HepG2 (cell line): ENCODE results near the gene HNRNPF. TPM values are rescaled to one million over a fixed set of nuclear protein-coding genes. Genes with fewer than 3 reads are reported as not detected.

Experiments
- EEA1 ChIP-seq: sonication (generic); formaldehyde crosslinking; IDR thresholded peaks from 2 replicates; pipeline ENCODE4 v1.5.1; 2020; ENCODE audit warnings: mild to moderate bottlenecking, missing genetic modification reagents, borderline replicate concordance
- FOXK1 ChIP-seq: sonication (generic); formaldehyde crosslinking; IDR thresholded peaks from 2 replicates; pipeline ENCODE4 v1.4.0; 2020; ENCODE audit warnings: low read depth, missing genetic modification reagents, borderline replicate concordance
- GPN1 ChIP-seq: sonication (generic); formaldehyde crosslinking; IDR thresholded peaks from 2 replicates; pipeline ENCODE4 v1.5.1; 2020; ENCODE audit warnings: missing genetic modification reagents, borderline replicate concordance
- KMT2A ChIP-seq: sonication (generic); formaldehyde crosslinking; IDR thresholded peaks from 2 replicates; pipeline ENCODE4 v1.4.0; 2020; ENCODE audit warnings: missing genetic modification reagents
- RNF2 ChIP-seq: fragments of 450-650 bp; conservative IDR thresholded peaks from 2 replicates; pipeline ENCODE4 v1.6.1; 2016; ENCODE audit warnings: low read depth
- TEAD2 ChIP-seq: sonication (generic); formaldehyde crosslinking; IDR thresholded peaks from 2 replicates; pipeline ENCODE4 v1.9.0; 2021; ENCODE audit warnings: missing genetic modification reagents
- TMF1 ChIP-seq: sonication (generic); formaldehyde crosslinking; IDR thresholded peaks from 2 replicates; pipeline ENCODE4 v1.8.1; 2022; ENCODE audit warnings: low read depth, missing genetic modification reagents
- ZFP36L1 ChIP-seq: sonication (generic); formaldehyde crosslinking; IDR thresholded peaks from 2 replicates; pipeline ENCODE4 v1.8.0; 2022; ENCODE audit warnings: mild to moderate bottlenecking, missing genetic modification reagents, moderate library complexity
- ZNF160 ChIP-seq: sonication (generic); formaldehyde crosslinking; IDR thresholded peaks from 2 replicates; pipeline ENCODE4 v1.8.0; 2022; ENCODE audit warnings: mild to moderate bottlenecking, inconsistent platforms, missing genetic modification reagents
- ZNF3 ChIP-seq: IDR thresholded peaks from 2 replicates; pipeline ENCODE4 v1.7.0; 2017; ENCODE audit warnings: inconsistent platforms
- ZNF678 ChIP-seq: sonication (generic); formaldehyde crosslinking; IDR thresholded peaks from 2 replicates; pipeline ENCODE4 v1.4.0; 2020; ENCODE audit warnings: mild to moderate bottlenecking, missing genetic modification reagents
- ZNF720 ChIP-seq: sonication (generic); formaldehyde crosslinking; IDR thresholded peaks from 2 replicates; pipeline ENCODE4 v1.4.0; 2020; ENCODE audit warnings: missing genetic modification reagents
- ZNF788 ChIP-seq: sonication (generic); formaldehyde crosslinking; IDR thresholded peaks from 2 replicates; pipeline ENCODE4 v1.5.0; 2020; ENCODE audit warnings: mild to moderate bottlenecking, missing genetic modification reagents, borderline replicate concordance
- polyA plus RNA-seq, 8 experiments: library from polyadenylated mRNA; depleted of rRNA in 3 of 8; stranded (reverse) in 7 of 8; unstranded in 1 of 8; fragments of >200 nt; fragmentation: Illumina TruSeq in 4 of 8; extraction: Trizol in 4 of 8; gene quantifications; 2 replicates each; pipeline versions ENCODE4 v1.2.1 to v1.2.3, GENCODE V29; 2011 to 2016; ENCODE audit warnings: low read depth in 4 of 8, missing spikeins in 1 of 8, mixed read lengths in 1 of 8; ENCODE audit not compliant: insufficient read depth in 1 of 8
- total RNA-seq, 5 experiments: library from RNA; depleted of rRNA; stranded (reverse); fragments of >200 nt; fragmentation: Illumina TruSeq; extraction: Trizol; gene quantifications; 2 replicates each; pipeline ENCODE4 v1.2.3, GENCODE V29; 2016; ENCODE audit warnings: low read depth in 1 of 5
- TF ChIP-seq, protein P1 (sequence below): sonication (generic); formaldehyde crosslinking; IDR thresholded peaks from 2 replicates; pipeline ENCODE4 v1.4.0; 2020; ENCODE audit warnings: low read depth, missing genetic modification reagents
- TF ChIP-seq, protein P2 (sequence below): sonication (generic); formaldehyde crosslinking; IDR thresholded peaks from 2 replicates; pipeline ENCODE4 v1.4.0; 2020; ENCODE audit warnings: mild to moderate bottlenecking, missing genetic modification reagents
- TF ChIP-seq, protein P3 (sequence below): sonication (generic); formaldehyde crosslinking; IDR thresholded peaks from 2 replicates; pipeline ENCODE4 v1.5.0; 2020; ENCODE audit warnings: missing genetic modification reagents, mild to moderate bottlenecking, borderline replicate concordance
- TF ChIP-seq, protein P4 (sequence below): sonication (generic); formaldehyde crosslinking; IDR thresholded peaks from 2 replicates; pipeline ENCODE4 v1.4.0; 2020; ENCODE audit warnings: mild to moderate bottlenecking, missing genetic modification reagents
- TF ChIP-seq, protein P5 (sequence below): sonication (generic); formaldehyde crosslinking; IDR thresholded peaks from 2 replicates; pipeline ENCODE4 v1.4.0; 2020; ENCODE audit warnings: mild to moderate bottlenecking, missing genetic modification reagents

The HNRNPF gene
- total and polyA plus RNA-seq, 2 of the 13 experiments (the other 11 are each of a cell fraction or from before 2014, with no cell fraction given) = 166 to 308 TPM

DNA sequence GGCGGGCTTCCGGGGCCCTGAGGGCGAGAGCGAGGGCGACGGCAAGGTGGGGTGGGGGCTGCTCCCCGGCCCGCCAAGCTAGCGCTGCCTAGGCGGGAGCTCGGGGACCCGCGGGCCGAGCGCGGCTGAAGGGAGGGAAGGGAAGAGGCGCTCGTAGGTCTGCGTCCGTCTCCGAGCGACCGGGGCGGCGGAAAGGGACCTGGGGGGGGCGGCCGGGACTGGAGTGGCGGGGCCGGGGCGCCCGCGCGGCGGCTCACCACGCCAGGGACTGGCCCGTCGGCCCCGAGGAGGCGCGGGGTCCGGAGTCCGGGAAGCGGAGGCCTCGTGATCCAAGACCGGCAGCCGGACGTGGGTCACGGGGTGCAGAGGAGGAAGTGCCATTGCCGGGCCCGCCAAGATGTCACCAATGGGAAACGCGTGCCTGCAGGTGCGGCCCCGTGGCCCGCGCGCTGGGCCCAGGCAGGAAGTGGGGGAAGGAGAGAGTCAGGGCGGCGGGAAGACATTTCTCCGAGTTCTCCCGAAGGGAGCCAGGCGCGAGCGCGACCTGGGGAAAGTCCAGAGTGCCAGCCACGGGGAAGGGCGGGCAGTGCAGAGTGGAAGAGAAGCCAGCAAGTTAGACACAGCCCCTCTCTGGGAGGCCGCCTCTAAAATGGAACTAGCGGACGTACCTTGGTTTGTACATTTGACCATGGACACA, 11.9 kb downstream of the HNRNPF start (continued):
- TF ChIP-seq, protein P1, sequence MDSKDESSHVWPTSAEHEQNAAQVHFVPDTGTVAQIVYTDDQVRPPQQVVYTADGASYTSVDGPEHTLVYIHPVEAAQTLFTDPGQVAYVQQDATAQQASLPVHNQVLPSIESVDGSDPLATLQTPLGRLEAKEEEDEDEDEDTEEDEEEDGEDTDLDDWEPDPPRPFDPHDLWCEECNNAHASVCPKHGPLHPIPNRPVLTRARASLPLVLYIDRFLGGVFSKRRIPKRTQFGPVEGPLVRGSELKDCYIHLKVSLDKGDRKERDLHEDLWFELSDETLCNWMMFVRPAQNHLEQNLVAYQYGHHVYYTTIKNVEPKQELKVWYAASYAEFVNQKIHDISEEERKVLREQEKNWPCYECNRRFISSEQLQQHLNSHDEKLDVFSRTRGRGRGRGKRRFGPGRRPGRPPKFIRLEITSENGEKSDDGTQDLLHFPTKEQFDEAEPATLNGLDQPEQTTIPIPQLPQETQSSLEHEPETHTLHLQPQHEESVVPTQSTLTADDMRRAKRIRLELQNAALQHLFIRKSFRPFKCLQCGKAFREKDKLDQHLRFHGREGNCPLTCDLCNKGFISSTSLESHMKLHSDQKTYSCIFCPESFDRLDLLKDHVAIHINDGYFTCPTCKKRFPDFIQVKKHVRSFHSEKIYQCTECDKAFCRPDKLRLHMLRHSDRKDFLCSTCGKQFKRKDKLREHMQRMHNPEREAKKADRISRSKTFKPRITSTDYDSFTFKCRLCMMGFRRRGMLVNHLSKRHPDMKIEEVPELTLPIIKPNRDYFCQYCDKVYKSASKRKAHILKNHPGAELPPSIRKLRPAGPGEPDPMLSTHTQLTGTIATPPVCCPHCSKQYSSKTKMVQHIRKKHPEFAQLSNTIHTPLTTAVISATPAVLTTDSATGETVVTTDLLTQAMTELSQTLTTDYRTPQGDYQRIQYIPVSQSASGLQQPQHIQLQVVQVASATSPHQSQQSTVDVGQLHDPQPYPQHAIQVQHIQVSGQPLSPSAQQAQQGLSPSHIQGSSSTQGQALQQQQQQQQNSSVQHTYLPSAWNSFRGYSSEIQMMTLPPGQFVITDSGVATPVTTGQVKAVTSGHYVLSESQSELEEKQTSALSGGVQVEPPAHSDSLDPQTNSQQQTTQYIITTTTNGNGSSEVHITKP = peak; percentile 38; the same call in 1 of the 2 replicates
- TF ChIP-seq GPN1 (CRISPR knock-in tag) = 0 out of 2 replicates have a peak, but pooled peaks have one; percentile 47
- TF ChIP-seq EEA1 (CRISPR knock-in tag) = peak; percentile 91; the same call in 1 of the 2 replicates
- TF ChIP-seq, protein P2, sequence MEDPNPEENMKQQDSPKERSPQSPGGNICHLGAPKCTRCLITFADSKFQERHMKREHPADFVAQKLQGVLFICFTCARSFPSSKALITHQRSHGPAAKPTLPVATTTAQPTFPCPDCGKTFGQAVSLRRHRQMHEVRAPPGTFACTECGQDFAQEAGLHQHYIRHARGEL = no peak
- no peak for TF ChIP-seq ZNF3 (CRISPR knock-in tag)
- 0 out of 2 replicates have a peak, but pooled peaks have one; percentile 83 for TF ChIP-seq ZNF678
- TF ChIP-seq, protein P3, sequence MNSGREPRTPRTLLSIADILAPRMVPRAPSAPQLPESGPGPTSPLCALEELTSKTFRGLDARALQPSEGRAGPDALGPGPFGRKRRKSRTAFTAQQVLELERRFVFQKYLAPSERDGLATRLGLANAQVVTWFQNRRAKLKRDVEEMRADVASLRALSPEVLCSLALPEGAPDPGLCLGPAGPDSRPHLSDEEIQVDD (CRISPR knock-in tag) = peak; percentile 90; the same call in 1 of the 2 replicates
- TF ChIP-seq, protein P4, sequence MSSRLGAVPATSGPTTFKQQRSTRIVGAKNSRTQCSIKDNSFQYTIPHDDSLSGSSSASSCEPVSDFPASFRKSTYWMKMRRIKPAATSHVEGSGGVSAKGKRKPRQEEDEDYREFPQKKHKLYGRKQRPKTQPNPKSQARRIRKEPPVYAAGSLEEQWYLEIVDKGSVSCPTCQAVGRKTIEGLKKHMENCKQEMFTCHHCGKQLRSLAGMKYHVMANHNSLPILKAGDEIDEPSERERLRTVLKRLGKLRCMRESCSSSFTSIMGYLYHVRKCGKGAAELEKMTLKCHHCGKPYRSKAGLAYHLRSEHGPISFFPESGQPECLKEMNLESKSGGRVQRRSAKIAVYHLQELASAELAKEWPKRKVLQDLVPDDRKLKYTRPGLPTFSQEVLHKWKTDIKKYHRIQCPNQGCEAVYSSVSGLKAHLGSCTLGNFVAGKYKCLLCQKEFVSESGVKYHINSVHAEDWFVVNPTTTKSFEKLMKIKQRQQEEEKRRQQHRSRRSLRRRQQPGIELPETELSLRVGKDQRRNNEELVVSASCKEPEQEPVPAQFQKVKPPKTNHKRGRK (CRISPR knock-in tag) = no peak
- no peak for TF ChIP-seq TMF1 (CRISPR knock-in tag)
- TF ChIP-seq, protein P5, sequence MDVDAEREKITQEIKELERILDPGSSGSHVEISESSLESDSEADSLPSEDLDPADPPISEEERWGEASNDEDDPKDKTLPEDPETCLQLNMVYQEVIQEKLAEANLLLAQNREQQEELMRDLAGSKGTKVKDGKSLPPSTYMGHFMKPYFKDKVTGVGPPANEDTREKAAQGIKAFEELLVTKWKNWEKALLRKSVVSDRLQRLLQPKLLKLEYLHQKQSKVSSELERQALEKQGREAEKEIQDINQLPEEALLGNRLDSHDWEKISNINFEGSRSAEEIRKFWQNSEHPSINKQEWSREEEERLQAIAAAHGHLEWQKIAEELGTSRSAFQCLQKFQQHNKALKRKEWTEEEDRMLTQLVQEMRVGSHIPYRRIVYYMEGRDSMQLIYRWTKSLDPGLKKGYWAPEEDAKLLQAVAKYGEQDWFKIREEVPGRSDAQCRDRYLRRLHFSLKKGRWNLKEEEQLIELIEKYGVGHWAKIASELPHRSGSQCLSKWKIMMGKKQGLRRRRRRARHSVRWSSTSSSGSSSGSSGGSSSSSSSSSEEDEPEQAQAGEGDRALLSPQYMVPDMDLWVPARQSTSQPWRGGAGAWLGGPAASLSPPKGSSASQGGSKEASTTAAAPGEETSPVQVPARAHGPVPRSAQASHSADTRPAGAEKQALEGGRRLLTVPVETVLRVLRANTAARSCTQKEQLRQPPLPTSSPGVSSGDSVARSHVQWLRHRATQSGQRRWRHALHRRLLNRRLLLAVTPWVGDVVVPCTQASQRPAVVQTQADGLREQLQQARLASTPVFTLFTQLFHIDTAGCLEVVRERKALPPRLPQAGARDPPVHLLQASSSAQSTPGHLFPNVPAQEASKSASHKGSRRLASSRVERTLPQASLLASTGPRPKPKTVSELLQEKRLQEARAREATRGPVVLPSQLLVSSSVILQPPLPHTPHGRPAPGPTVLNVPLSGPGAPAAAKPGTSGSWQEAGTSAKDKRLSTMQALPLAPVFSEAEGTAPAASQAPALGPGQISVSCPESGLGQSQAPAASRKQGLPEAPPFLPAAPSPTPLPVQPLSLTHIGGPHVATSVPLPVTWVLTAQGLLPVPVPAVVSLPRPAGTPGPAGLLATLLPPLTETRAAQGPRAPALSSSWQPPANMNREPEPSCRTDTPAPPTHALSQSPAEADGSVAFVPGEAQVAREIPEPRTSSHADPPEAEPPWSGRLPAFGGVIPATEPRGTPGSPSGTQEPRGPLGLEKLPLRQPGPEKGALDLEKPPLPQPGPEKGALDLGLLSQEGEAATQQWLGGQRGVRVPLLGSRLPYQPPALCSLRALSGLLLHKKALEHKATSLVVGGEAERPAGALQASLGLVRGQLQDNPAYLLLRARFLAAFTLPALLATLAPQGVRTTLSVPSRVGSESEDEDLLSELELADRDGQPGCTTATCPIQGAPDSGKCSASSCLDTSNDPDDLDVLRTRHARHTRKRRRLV (CRISPR knock-in tag) = 0 out of 2 replicates have a peak, but pooled peaks have one; percentile 60
- peak; percentile 53; the same call in 1 of the 2 replicates for TF ChIP-seq ZNF160 (CRISPR knock-in tag)
- peak; percentile 96 for TF ChIP-seq RNF2
- TF ChIP-seq ZNF720 (CRISPR knock-in tag) = no peak
- TF ChIP-seq TEAD2 (CRISPR knock-in tag) = no peak
- TF ChIP-seq KMT2A (CRISPR knock-in tag) = peak; percentile 93
- TF ChIP-seq FOXK1 (CRISPR knock-in tag) = peak; percentile 71; the same call in 1 of the 2 replicates
- TF ChIP-seq ZNF788 = peak; percentile 90; the same call in 1 of the 2 replicates
- peak; percentile 92; the same call in 1 of the 2 replicates for TF ChIP-seq ZFP36L1 (CRISPR knock-in tag)
